H1 (cell line): ENCODE data around the gene DOK7. TPM values are rescaled to one million over a fixed set of nuclear protein-coding genes. Genes with fewer than 3 reads are reported as not detected.

Experiments
- CTCF ChIA-PET: fragments of 300-600 bp; sonication (Branson Sonifier 250); formaldehyde crosslinking; loops from one replicate; lab custom pipeline; 2021; ENCODE audit not compliant: partially characterized antibody; lab: Charles Lee
- POLR2A ChIA-PET: fragments of 300-600 bp; sonication (Branson Sonifier 250); formaldehyde crosslinking; loops from one replicate; lab custom pipeline; 2021; ENCODE audit warnings: inconsistent platforms; ENCODE audit not compliant: partially characterized antibody; lab: Charles Lee
- DNase-seq, 2 experiments: peaks; one replicate each; pipeline versions ENCODE4 v3.0.0 to v3.0.0-alpha.2; 2010 to 2022; ENCODE audit warnings: low spot score in 2 of 2, low read depth in 1 of 2, mixed read lengths in 1 of 2
- FAIRE-seq: peaks from 2 replicates; lab custom pipeline; 2011; peaks lifted over from hg19 to GRCh38; lab: Jason Lieb, UNC
- H2AFZ ChIP-seq: 2 replicates; pipeline ENCODE4 v1.8.1; 2012; ENCODE audit warnings: low read length, inconsistent platforms
- H2AK5ac ChIP-seq: 2 replicates; pipeline ENCODE4 v1.6.1; 2013; ENCODE audit warnings: low read depth, low read length
- H2BK120ac ChIP-seq: replicated peaks from 2 replicates; pipeline ENCODE3; 2013; ENCODE audit warnings: low read depth, low read length, inconsistent platforms
- H2BK12ac ChIP-seq: 2 replicates; pipeline ENCODE4 v1.6.1; 2013; ENCODE audit warnings: low read depth, low read length
- H2BK15ac ChIP-seq: 2 replicates; pipeline ENCODE4 v1.6.1; 2013; ENCODE audit warnings: low read length
- H2BK20ac ChIP-seq: 2 replicates; pipeline ENCODE4 v1.6.1; 2013; ENCODE audit warnings: low read length
- H2BK5ac ChIP-seq: 2 replicates; pipeline ENCODE4 v1.6.1; 2013; ENCODE audit warnings: low read depth, low read length
- H3K14ac ChIP-seq: 2 replicates; pipeline ENCODE4 v1.6.1; 2013; ENCODE audit warnings: inconsistent platforms; ENCODE audit not compliant: insufficient read length
- H3K18ac ChIP-seq: 2 replicates; pipeline ENCODE4 v1.6.1; 2013; ENCODE audit warnings: low read length; ENCODE audit errors: extremely low read depth
- H3K23ac ChIP-seq: 2 replicates; pipeline ENCODE4 v1.6.1; 2013; ENCODE audit warnings: inconsistent platforms; ENCODE audit not compliant: insufficient read length
- H3K23me2 ChIP-seq: 2 replicates; pipeline ENCODE4 v1.6.1; 2013; ENCODE audit warnings: low read depth, low read length
- H3K27ac ChIP-seq: 2 replicates; pipeline ENCODE4 v1.6.1; 2011; ENCODE audit warnings: low read depth, low read length, inconsistent platforms
- H3K27me3 ChIP-seq, 4 experiments: replicated peaks in 1 of 4; 1 replicate in 1 of 4; 2 replicates in 3 of 4; pipeline versions ENCODE4 v1.6.1 to v1.8.1; 2011 to 2013; ENCODE audit warnings: low read length in 3 of 4, mild to moderate bottlenecking in 3 of 4, inconsistent platforms in 2 of 4, mixed read lengths in 2 of 4, moderate library complexity in 1 of 4; ENCODE audit not compliant: control insufficient read depth in 3 of 4, insufficient read depth in 3 of 4; ENCODE audit errors: extremely low read depth in 1 of 4
- H3K36me3 ChIP-seq, 4 experiments: 2 replicates each; pipeline versions ENCODE4 v1.6.1 to v1.8.1; 2011 to 2013; ENCODE audit warnings: mild to moderate bottlenecking in 4 of 4, low read length in 3 of 4, moderate library complexity in 2 of 4, control low read depth in 1 of 4, inconsistent platforms in 1 of 4; ENCODE audit not compliant: insufficient read depth in 4 of 4, control insufficient read depth in 2 of 4
- H3K4ac ChIP-seq: replicated peaks from 2 replicates; pipeline ENCODE3; 2013; ENCODE audit warnings: low read length, low read depth, mixed read lengths, inconsistent platforms; ENCODE audit not compliant: insufficient read length
- H3K4me1 ChIP-seq, 4 experiments: replicated peaks in 1 of 4; 1 replicate in 1 of 4; 2 replicates in 3 of 4; pipeline versions ENCODE4 v1.6.1 to v1.8.1; 2011 to 2013; ENCODE audit warnings: low read length in 3 of 4, inconsistent platforms in 2 of 4, mixed read lengths in 1 of 4; ENCODE audit not compliant: insufficient read depth in 4 of 4, control insufficient read depth in 3 of 4
- H3K4me2 ChIP-seq, 2 experiments: 2 replicates each; pipeline versions ENCODE4 v1.6.1 to v1.8.1; 2011 to 2013; ENCODE audit warnings: low read depth in 2 of 2, low read length in 2 of 2, control low read depth in 1 of 2, inconsistent platforms in 1 of 2, mild to moderate bottlenecking in 1 of 2; ENCODE audit not compliant: insufficient read depth in 1 of 2
- H3K4me3 ChIP-seq, 4 experiments: fragments of 200-600, 300-600 bp in 1 of 4; sonication (generic), shearing (Covaris generic), sonication (Bioruptor Twin) in 1 of 4; 2 replicates each; pipeline versions ENCODE4 v1.5.1 to v1.8.1; 2011 to 2016; ENCODE audit warnings: low read length in 4 of 4, low read depth in 3 of 4, control low read depth in 2 of 4, inconsistent platforms in 2 of 4, mild to moderate bottlenecking in 2 of 4, mixed read lengths in 1 of 4, moderate library complexity in 1 of 4; ENCODE audit not compliant: insufficient read depth in 2 of 4; ENCODE audit errors: extremely low read depth in 1 of 4
- H3K56ac ChIP-seq: replicated peaks from 2 replicates; pipeline ENCODE3; 2013; ENCODE audit warnings: low read depth, mild to moderate bottlenecking, mixed read lengths, low read length, inconsistent platforms; ENCODE audit not compliant: insufficient read length
- H3K79me1 ChIP-seq: 2 replicates; pipeline ENCODE4 v1.6.1; 2013; ENCODE audit warnings: low read depth, low read length, control low read depth
- H3K79me2 ChIP-seq, 2 experiments: 2 replicates each; pipeline versions ENCODE4 v1.6.1 to v1.8.1; 2012 to 2013; ENCODE audit warnings: low read length in 2 of 2, mild to moderate bottlenecking in 2 of 2, inconsistent platforms in 1 of 2; ENCODE audit not compliant: insufficient read depth in 2 of 2, control insufficient read depth in 1 of 2
- H3K9ac ChIP-seq, 4 experiments: replicated peaks in 1 of 4; 1 replicate in 1 of 4; 2 replicates in 3 of 4; pipeline versions ENCODE4 v1.6.1 to v1.8.1; 2011 to 2013; ENCODE audit warnings: low read depth in 3 of 4, low read length in 3 of 4, control low read depth in 2 of 4, mild to moderate bottlenecking in 2 of 4, moderate library complexity in 2 of 4, inconsistent platforms in 1 of 4; ENCODE audit errors: extremely low read depth in 1 of 4
- H3K9me3 ChIP-seq, 2 experiments: 2 replicates each; pipeline versions ENCODE4 v1.6.1 to v1.8.1; 2012 to 2013; ENCODE audit warnings: mild to moderate bottlenecking in 2 of 2, moderate library complexity in 2 of 2, control low read depth in 1 of 2, inconsistent platforms in 1 of 2, low read depth in 1 of 2, low read length in 1 of 2, mixed read lengths in 1 of 2; ENCODE audit not compliant: insufficient read depth in 2 of 2
- H4K20me1 ChIP-seq, 2 experiments: replicated peaks in 1 of 2; 2 replicates each; pipeline versions ENCODE3 to v1.8.1; 2011 to 2013; ENCODE audit warnings: inconsistent platforms in 2 of 2, low read length in 2 of 2, mild to moderate bottlenecking in 1 of 2; ENCODE audit not compliant: insufficient read depth in 2 of 2, control insufficient read depth in 1 of 2
- H4K5ac ChIP-seq: 2 replicates; pipeline ENCODE4 v1.6.1; 2013; ENCODE audit warnings: low read length, low read depth, mixed read lengths, inconsistent platforms; ENCODE audit not compliant: insufficient read length
- H4K8ac ChIP-seq: 2 replicates; pipeline ENCODE4 v1.8.0; 2013; ENCODE audit warnings: mild to moderate bottlenecking, moderate library complexity, low read length, inconsistent platforms; ENCODE audit not compliant: insufficient read depth; ENCODE audit errors: extremely low read depth
- H4K91ac ChIP-seq: replicated peaks from 2 replicates; pipeline ENCODE3; 2013; ENCODE audit warnings: low read length, mixed read lengths, inconsistent platforms; ENCODE audit not compliant: insufficient read length
- ASH2L ChIP-seq: fragments of 200-600, 300-600 bp; sonication (generic); IDR thresholded peaks from one replicate; pipeline ENCODE4 v1.7.1; 2017; ENCODE audit warnings: low read length
- BACH1 ChIP-seq: IDR thresholded peaks from 2 replicates; pipeline ENCODE4 v1.6.1; 2012; ENCODE audit warnings: low read length, improper control_type of control experiment
- CBX5 ChIP-seq: fragments of 300-800, 300-1000 bp; sonication (generic); IDR thresholded peaks from 2 replicates; pipeline ENCODE4 v1.7.1; 2016; ENCODE audit warnings: antibody characterized with exemption, low read length, low read depth
- CBX8 ChIP-seq: fragments of 300-800, 300-1000 bp; sonication (generic); IDR thresholded peaks from 2 replicates; pipeline ENCODE4 v1.7.1; 2016; ENCODE audit warnings: low read depth, low read length, borderline replicate concordance
- GABPA ChIP-seq: IDR thresholded peaks from 2 replicates; pipeline ENCODE4 v1.6.1; 2011; ENCODE audit warnings: mild to moderate bottlenecking, low read length, moderate library complexity, borderline replicate concordance; ENCODE audit not compliant: insufficient read depth
- JUND ChIP-seq: IDR thresholded peaks from 2 replicates; pipeline ENCODE4 v1.6.1; 2011; ENCODE audit warnings: mild to moderate bottlenecking, improper control_type of control experiment, low read length
- RBBP5 ChIP-seq: IDR thresholded peaks from 2 replicates; pipeline ENCODE4 v1.7.1; 2012; ENCODE audit warnings: low read depth, mild to moderate bottlenecking, inconsistent platforms, low read length, moderate library complexity, borderline replicate concordance
- RFX5 ChIP-seq: IDR thresholded peaks from 2 replicates; pipeline ENCODE4 v1.6.1; 2011; ENCODE audit warnings: low read depth, low read length, improper control_type of control experiment, borderline replicate concordance
- TCF12 ChIP-seq: IDR thresholded peaks from 2 replicates; pipeline ENCODE4 v1.6.1; 2011; ENCODE audit warnings: low read depth, mild to moderate bottlenecking, low read length
- WGBS, 2 experiments: shearing (Covaris generic) in 1 of 2; methylation state at CpG; one replicate each; pipeline versions ENCODE4 v1.1.6 to v1.1.7; 2013 to 2015; ENCODE audit warnings: low lambda C conversion rate in 2 of 2, mixed read lengths in 2 of 2, inconsistent platforms in 1 of 2, low coverage in 1 of 2, missing lambda C conversion rate in 1 of 2; ENCODE audit not compliant: insufficient replicate concordance in 2 of 2, insufficient coverage in 1 of 2, insufficient read length in 1 of 2; ENCODE audit errors: extremely low coverage in 1 of 2, missing lambda C conversion rate in 1 of 2; 5-methylcytosine and 5-hydroxymethylcytosine counted together
- polyA plus RNA-seq, 7 experiments: library from polyadenylated mRNA; depleted of rRNA in 3 of 7; stranded (reverse) in 5 of 7; unstranded in 2 of 7; fragments of >200 nt in 5 of 7; fragments of 200-250 nt in 2 of 7; gene quantifications; 1 replicate in 5 of 7; 2 replicates in 1 of 7; 4 replicates in 1 of 7; pipeline versions ENCODE4 v1.2.1 to v1.2.3, GENCODE V29; 2011 to 2013; ENCODE audit warnings: missing spikeins in 2 of 7, mixed read lengths in 2 of 7
- total RNA-seq: library from RNA; stranded (reverse); fragmentation: NEBNext Ultra II Directional; extraction: Animal tissue kit (Norgen Biotek cat#: 25700); gene quantifications from 2 replicates; pipeline ENCODE4 v1.2.1, GENCODE V29; 2021
- TF ChIP-seq, protein P1 (sequence below), 3 experiments: IDR thresholded peaks; 1 replicate in 2 of 3; 2 replicates in 1 of 3; pipeline versions ENCODE4 v1.5.1 to v1.6.1; 2011; ENCODE audit warnings: low read length in 3 of 3, mild to moderate bottlenecking in 3 of 3, inconsistent platforms in 2 of 3, low read depth in 1 of 3, moderate library complexity in 1 of 3; ENCODE audit not compliant: insufficient read depth in 1 of 3; ENCODE audit errors: control extremely low read depth in 1 of 3

Gene DOK7
- total and polyA plus RNA-seq, 2 of the 8 experiments (the other 6 are each of a cell fraction or from before 2014, with no cell fraction given), result 0.32 TPM; not detected in 1

GRCh38 chr4:3445111-3445820 is 17.8 kb upstream of the DOK7 start:
- Histone ChIP-seq H4K5ac (no peak overlapping the region), H3K9me3 (no peaks in the 10 kb centered on the region), H2AK5ac (no peak overlapping the region), H3K27ac (no peak overlapping the region), H3K9ac (no peak overlapping the region), H3K4ac (no peak overlapping the region), H3K27me3 (no peaks in the 10 kb centered on the region), H3K79me2 (no peaks in the 10 kb centered on the region), H3K18ac (no peak overlapping the region), H2BK20ac (no peak overlapping the region), H3K4me3 (no peak overlapping the region), H4K8ac (no peak overlapping the region), H3K56ac (no peak overlapping the region), H4K91ac (no peak overlapping the region), H2AFZ (no peak overlapping the region), H3K4me1 (no peaks in the 10 kb centered on the region; a peak in 1 of 7 replicates), H3K23ac (no peak overlapping the region), H4K20me1 (no peaks in the 10 kb centered on the region), H3K23me2 (no peaks in the 10 kb centered on the region), H3K14ac (no peak overlapping the region), H3K4me2 (no peak overlapping the region), H3K36me3 (no peaks in the 10 kb centered on the region), H2BK120ac (no peak overlapping the region), H2BK5ac (no peak overlapping the region), H2BK12ac (no peak overlapping the region), H3K79me1 (no peaks in the 10 kb centered on the region), H2BK15ac (no peak overlapping the region)
- ChIA-PET POLR2A (no interaction called here), CTCF (interaction anchor here (0.6 to 11.6 kb wide), 9 partner anchors 7 to 126 kb away, joined by 3 to 152 read pairs (median 19); no protein-coding TSS in a partner anchor)
- no peak for FAIRE-seq
- DNase-seq, result no peak
- TF ChIP-seq, protein P1, sequence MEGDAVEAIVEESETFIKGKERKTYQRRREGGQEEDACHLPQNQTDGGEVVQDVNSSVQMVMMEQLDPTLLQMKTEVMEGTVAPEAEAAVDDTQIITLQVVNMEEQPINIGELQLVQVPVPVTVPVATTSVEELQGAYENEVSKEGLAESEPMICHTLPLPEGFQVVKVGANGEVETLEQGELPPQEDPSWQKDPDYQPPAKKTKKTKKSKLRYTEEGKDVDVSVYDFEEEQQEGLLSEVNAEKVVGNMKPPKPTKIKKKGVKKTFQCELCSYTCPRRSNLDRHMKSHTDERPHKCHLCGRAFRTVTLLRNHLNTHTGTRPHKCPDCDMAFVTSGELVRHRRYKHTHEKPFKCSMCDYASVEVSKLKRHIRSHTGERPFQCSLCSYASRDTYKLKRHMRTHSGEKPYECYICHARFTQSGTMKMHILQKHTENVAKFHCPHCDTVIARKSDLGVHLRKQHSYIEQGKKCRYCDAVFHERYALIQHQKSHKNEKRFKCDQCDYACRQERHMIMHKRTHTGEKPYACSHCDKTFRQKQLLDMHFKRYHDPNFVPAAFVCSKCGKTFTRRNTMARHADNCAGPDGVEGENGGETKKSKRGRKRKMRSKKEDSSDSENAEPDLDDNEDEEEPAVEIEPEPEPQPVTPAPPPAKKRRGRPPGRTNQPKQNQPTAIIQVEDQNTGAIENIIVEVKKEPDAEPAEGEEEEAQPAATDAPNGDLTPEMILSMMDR (IDR thresholded peaks at IDR 0.05; ENCODE audit: control extremely low read depth in 1 of 3, insufficient read depth in 1 of 3, low read depth in 1 of 3, low read length in 3 of 3), result no peak
- no peak for TF ChIP-seq CBX8
- TF ChIP-seq BACH1, result no peak
- no peak for TF ChIP-seq ASH2L
- no peak for TF ChIP-seq GABPA
- no peak for TF ChIP-seq CBX5
- no peak for TF ChIP-seq RFX5
- no peak for TF ChIP-seq RBBP5
- no peak for TF ChIP-seq JUND
- no peak for TF ChIP-seq TCF12
- 91% methylated on average over 30 of the region's 34 CpGs; no CpG with 5 or more reads in 1 of the 2 experiments for WGBS, 2 experiments
